Activated B cell treated with CpG ODN at 0.5 μM for 24 hours (primary cell): Measurements from ENCODE around the gene SLCO2A1. TPM values are rescaled to one million over a fixed set of nuclear protein-coding genes. Genes with fewer than 3 reads are reported as not detected.

Source experiments
- ATAC-seq: fragments of 200-7000 bp; cut with Tn5 transposase; one replicate; pipeline ENCODE4 v1.10.0; 2021; ENCODE audit warnings: low read depth, mild to moderate bottlenecking, moderate library complexity
- CTCF ChIA-PET: fragments of 350-600 bp; sonication (Branson Sonifier 250); formaldehyde crosslinking; loops from one replicate; lab custom pipeline; 2021; ENCODE audit warnings: antibody characterized with exemption; lab: Charles Lee
- POLR2A ChIA-PET: fragments of 350-600 bp; sonication (Branson Sonifier 250); formaldehyde crosslinking; loops from one replicate; lab custom pipeline; 2021; ENCODE audit warnings: antibody characterized with exemption; lab: Charles Lee
- DNase-seq: peaks from one replicate; pipeline ENCODE4 v3.0.0; 2022
- H3K27ac Mint-ChIP-seq: one replicate; pipeline ENCODE4 v1.8.0; 2020; ENCODE audit warnings: mixed read lengths
- H3K27me3 Mint-ChIP-seq: one replicate; pipeline ENCODE4 v1.8.0; 2021; ENCODE audit warnings: mixed read lengths
- H3K36me3 Mint-ChIP-seq: one replicate; pipeline ENCODE4 v1.8.0; 2021; ENCODE audit warnings: low read depth, mixed read lengths
- H3K4me1 Mint-ChIP-seq: one replicate; pipeline ENCODE4 v1.8.0; 2021; ENCODE audit warnings: mixed read lengths
- H3K4me3 Mint-ChIP-seq: one replicate; pipeline ENCODE4 v1.8.0; 2020; ENCODE audit warnings: mild to moderate bottlenecking, mixed read lengths
- H3K9me3 Mint-ChIP-seq: one replicate; pipeline ENCODE4 v1.8.0; 2020; ENCODE audit warnings: mixed read lengths
- CTCF ChIP-seq: fragments of 200-600 bp; IDR thresholded peaks from one replicate; pipeline ENCODE4 v1.8.0; 2022; ENCODE audit warnings: antibody characterized with exemption, mild to moderate bottlenecking
- intact Hi-C: fragments of 100-400 bp; cut with micrococcal nuclease; formaldehyde crosslinking; loops from one replicate; pipeline ENCODE4 v1.15.1; 2024
- total RNA-seq: library from RNA; stranded (reverse); gene quantifications from 2 replicates; pipeline ENCODE4 v1.2.3, GENCODE V29; 2022

Gene SLCO2A1
- total RNA-seq, 1 donor from 2014 or later = not detected

- H3K9me3 Mint-ChIP-seq = peaks cover 4% of the 10 kb centered on the region
- ChIA-PET CTCF (no interaction called here), POLR2A (no interaction called here)
- TF ChIP-seq CTCF = no peak
- no peak for ATAC-seq
- H3K36me3 Mint-ChIP-seq = no peaks in the 10 kb centered on the region
- intact Hi-C loops = no loop called here
- H3K4me1 Mint-ChIP-seq = no peaks in the 10 kb centered on the region
- no peak overlapping the region for H3K27ac Mint-ChIP-seq
- H3K27me3 Mint-ChIP-seq = peaks cover 3% of the 10 kb centered on the region
- no peak for DNase-seq
- no peak overlapping the region for H3K4me3 Mint-ChIP-seq
Measured at GRCh38 chr3:133972156-133972555, 57.6 kb downstream of the SLCO2A1 start.

GRCh38 chr3:133970916-133971315 is 58.8 kb downstream of the SLCO2A1 start:
- Mint-ChIP-seq H3K27me3 (peaks cover 3% of the 10 kb centered on the region), H3K36me3 (no peaks in the 10 kb centered on the region), H3K4me1 (no peaks in the 10 kb centered on the region), H3K27ac (no peak overlapping the region), H3K4me3 (no peak overlapping the region), H3K9me3 (peaks cover 4% of the 10 kb centered on the region)
- DNase-seq = no peak
- CTCF ChIA-PET = no interaction called here
- intact Hi-C loops = no loop called here
- no peak for ATAC-seq
- no peak for TF ChIP-seq CTCF
- POLR2A ChIA-PET = no interaction called here

GRCh38 chr3:133970339-133970738 is 59.4 kb downstream of the SLCO2A1 start:
- Mint-ChIP-seq H3K36me3 (no peaks in the 10 kb centered on the region), H3K9me3 (peaks cover 4% of the 10 kb centered on the region), H3K27me3 (peaks cover 5% of the 10 kb centered on the region), H3K27ac (no peak overlapping the region), H3K4me1 (no peaks in the 10 kb centered on the region), H3K4me3 (no peak overlapping the region)
- no peak for TF ChIP-seq CTCF
- CTCF ChIA-PET = no interaction called here
- ATAC-seq = no peak
- no peak for DNase-seq
- intact Hi-C loops = no loop called here
- POLR2A ChIA-PET = no interaction called here

GRCh38 chr3:133967992-133968892 is 61.5 kb downstream of the SLCO2A1 start:
- ChIA-PET POLR2A (no interaction called here), CTCF (no interaction called here)
- Mint-ChIP-seq H3K9me3 (peaks cover 4% of the 10 kb centered on the region), H3K27ac (no peak overlapping the region), H3K4me1 (no peaks in the 10 kb centered on the region), H3K4me3 (no peak overlapping the region), H3K27me3 (peaks cover 5% of the 10 kb centered on the region), H3K36me3 (no peaks in the 10 kb centered on the region)
- no peak for TF ChIP-seq CTCF
- DNase-seq (no peak), ATAC-seq (no peak)
- intact Hi-C loops = no loop called here

- Mint-ChIP-seq H3K27me3 (peaks cover 5% of the 10 kb centered on the region), H3K27ac (no peak overlapping the region), H3K4me1 (no peaks in the 10 kb centered on the region), H3K9me3 (no peaks in the 10 kb centered on the region), H3K4me3 (no peak overlapping the region), H3K36me3 (no peaks in the 10 kb centered on the region)
- no peak for TF ChIP-seq CTCF
- intact Hi-C loops = no loop called here
- ATAC-seq = no peak
- DNase-seq = no peak
- ChIA-PET POLR2A (no interaction called here), CTCF (no interaction called here)
Measured at GRCh38 chr3:133966954-133967353, 62.8 kb downstream of the SLCO2A1 start.
